Breast epithelium (tissue), 4 donors: ENCODE measurements around the gene KLHL10. TPM values are rescaled to one million over a fixed set of nuclear protein-coding genes. Genes with fewer than 3 reads are reported as not detected.
A peak's percentile ranks its signal among the peaks of the same experiment; 100 is the strongest.

Experiments
- DNase-seq, 2 donors: peaks; one replicate each; pipeline ENCODE4 v3.0.0-alpha.2; 2019; ENCODE audit warnings: low spot score in 2 of 2
- H3K27ac ChIP-seq, 2 donors: fragments of 200-600 bp; sonication (generic) in 1 of 2; one replicate each; pipeline ENCODE4 v1.5.1; 2016 to 2019; ENCODE audit warnings: mild to moderate bottlenecking in 1 of 2
- H3K27me3 ChIP-seq, 2 donors: fragments of 200-600 bp; sonication (generic) in 1 of 2; one replicate each; pipeline versions ENCODE4 v1.5.1 to v1.6.0; 2017 to 2019; ENCODE audit warnings: control low read depth in 1 of 2, mild to moderate bottlenecking in 1 of 2
- H3K36me3 ChIP-seq: fragments of 200-600 bp; one replicate; pipeline ENCODE4 v1.5.1; 2019
- H3K4me1 ChIP-seq, 2 donors: fragments of 200-600 bp; sonication (generic); one replicate each; pipeline ENCODE4 v1.5.1; 2016 to 2019; ENCODE audit warnings: control low read depth in 1 of 2
- H3K4me3 ChIP-seq, 3 donors: fragments of 200-600 bp; sonication (generic); 1 replicate in 2 of 3; 2 replicates in 1 of 3; pipeline ENCODE4 v1.5.1; 2016 to 2019; ENCODE audit warnings: mild to moderate bottlenecking in 3 of 3, moderate library complexity in 2 of 3
- H3K9me3 ChIP-seq, 2 donors: fragments of 200-600 bp; sonication (generic) in 1 of 2; one replicate each; pipeline ENCODE4 v1.5.1; 2016 to 2019; ENCODE audit warnings: control low read depth in 1 of 2
- CTCF ChIP-seq, 3 donors: fragments of 450-650 bp; IDR thresholded peaks; one replicate each; pipeline ENCODE4 v1.5.1; 2016 to 2017; ENCODE audit warnings: antibody characterized with exemption in 3 of 3, mild to moderate bottlenecking in 3 of 3, moderate library complexity in 3 of 3
- POLR2A ChIP-seq: fragments of 450-650 bp; IDR thresholded peaks from one replicate; pipeline ENCODE4 v1.6.1; 2016; ENCODE audit warnings: antibody characterized with exemption, mild to moderate bottlenecking, moderate library complexity
- POLR2AphosphoS5 ChIP-seq, 3 donors: sonication (generic); formaldehyde crosslinking; IDR thresholded peaks; one replicate each; pipeline ENCODE4 v1.6.1; 2017; ENCODE audit warnings: antibody characterized with exemption in 3 of 3
- intact Hi-C: fragments of 100-400 bp; cut with DNase I; formaldehyde crosslinking; loops from one replicate; pipeline ENCODE4 v1.15.1; 2023; ENCODE audit warnings: low total_unique reads
- total RNA-seq, 3 donors: library from RNA; depleted of rRNA; stranded (reverse); fragments of >200 nt; gene quantifications; one replicate each; pipeline ENCODE4 v1.1.0, GENCODE V29; 2016

Gene KLHL10
- total RNA-seq, 3 donors from 2014 or later = 0.80 to 0.88 TPM; not detected in 1

DNA sequence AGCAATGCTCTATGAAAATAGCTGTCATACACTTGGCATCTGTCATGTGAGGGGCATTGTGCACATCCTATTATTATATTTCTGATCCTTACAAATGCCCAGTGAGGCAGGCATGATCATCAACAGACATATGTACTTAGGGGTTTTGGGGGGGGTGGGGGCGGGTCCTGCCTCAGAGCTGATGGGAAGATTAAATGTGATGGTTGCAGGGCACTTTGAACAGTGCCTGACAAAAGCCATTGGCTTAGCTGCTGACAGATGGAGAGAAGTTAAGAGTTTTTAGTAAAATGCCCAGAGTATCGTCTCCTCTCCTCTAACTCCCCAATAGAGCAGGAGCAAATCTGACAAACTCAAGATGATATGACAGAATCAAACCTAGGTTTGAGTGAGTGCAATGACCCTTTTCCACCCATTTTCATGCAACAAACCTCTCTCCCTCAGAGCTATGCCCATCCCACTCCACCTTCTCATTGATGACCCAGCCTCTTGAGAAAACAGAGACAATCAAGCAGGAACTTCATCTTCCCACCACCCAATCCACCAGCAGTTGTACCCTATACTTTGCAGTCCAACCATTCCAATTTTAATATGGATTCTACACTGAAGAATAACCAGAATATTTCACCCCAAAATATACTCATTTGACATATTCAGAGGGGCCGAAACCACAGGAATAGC, 22.8 kb downstream of the KLHL10 start:
- Histone ChIP-seq H3K4me3 (no peak overlapping the region), H3K9me3 (no peaks in the 10 kb centered on the region), H3K27ac (no peak overlapping the region), H3K27me3 (no peaks in the 10 kb centered on the region), H3K36me3 (no peaks in the 10 kb centered on the region), H3K4me1 (peaks cover 9 to 12% of the 10 kb centered on the region in 2 donors)
- TF ChIP-seq POLR2AphosphoS5 (IDR thresholded peaks at IDR 0.05) (no peak), POLR2A (no peak), CTCF (IDR thresholded peaks at IDR 0.05) (no peak)
- intact Hi-C loops = no loop called here
- no peak for DNase-seq

- no peaks in the 10 kb centered on the region for H3K36me3 ChIP-seq
- no peak overlapping the region for H3K27ac ChIP-seq
- no peaks in the 10 kb centered on the region for H3K9me3 ChIP-seq
- no peak for TF ChIP-seq POLR2AphosphoS5 (IDR thresholded peaks at IDR 0.05)
- no peak for TF ChIP-seq CTCF (IDR thresholded peaks at IDR 0.05)
- no peak for TF ChIP-seq POLR2A
- intact Hi-C loops = no loop called here
- peak overlapping the region in 2 of 3 donors; percentile 96 to 98 for H3K4me3 ChIP-seq
- H3K4me1 ChIP-seq = peaks cover 9 to 12% of the 10 kb centered on the region in 2 donors
- no peaks in the 10 kb centered on the region for H3K27me3 ChIP-seq
- DNase-seq = no peak
These were observed 25.6 kb downstream of the KLHL10 start for GRCh38 chr17:41863074-41863848.

GRCh38 chr17:41864498-41864835, 26.8 kb downstream of the KLHL10 start:
- Histone ChIP-seq H3K4me1 (peaks cover 9 to 12% of the 10 kb centered on the region in 2 donors), H3K9me3 (no peaks in the 10 kb centered on the region), H3K36me3 (no peaks in the 10 kb centered on the region), H3K4me3 (peak overlapping the region; percentile 96 to 98 (median 97)), H3K27me3 (no peaks in the 10 kb centered on the region), H3K27ac (peak overlapping the region; percentile 93 to 98)
- intact Hi-C loops = no loop called here
- peak in 1 of 2 donors; percentile 41 for DNase-seq
- TF ChIP-seq POLR2A (no peak), POLR2AphosphoS5 (IDR thresholded peaks at IDR 0.05) (no peak), CTCF (IDR thresholded peaks at IDR 0.05) (no peak)

GRCh38 chr17:41864836-41865595, 27.4 kb downstream of the KLHL10 start, which contains the start of gene KLHL11:
TSS of gene KLHL11 (minus strand) at chr17:41865423. CDS start at chr17:41865370, 53 bp downstream.
- H3K27me3 ChIP-seq = no peaks in the 10 kb centered on the region
- H3K4me3 ChIP-seq = peak within 1 kb of the TSS; percentile 96 to 98 (median 97)
- intact Hi-C loops = no loop called here
- peak within 1 kb of the TSS; percentile 93 to 98 for H3K27ac ChIP-seq
- peaks cover 9 to 12% of the 10 kb centered on the region in 2 donors for H3K4me1 ChIP-seq
- DNase-seq = peak; percentile 82 to 87
- H3K9me3 ChIP-seq = no peaks in the 10 kb centered on the region
- TF ChIP-seq POLR2A = no peak
- peak; percentile 81 to 84 (median 82) for TF ChIP-seq POLR2AphosphoS5 (IDR thresholded peaks at IDR 0.05)
- peak in 2 of 3 donors; percentile 9 for TF ChIP-seq CTCF (IDR thresholded peaks at IDR 0.05)
- H3K36me3 ChIP-seq = no peaks in the 10 kb centered on the region
